HAP-1 (cell line): ENCODE results near the gene PEX11G.

Experiments used
- DNase-seq, 2 experiments: peaks; one replicate each; pipeline ENCODE4 v3.0.0-alpha.2; 2016 to 2020; ENCODE audit warnings: low spot score in 2 of 2
- H3K27me3 ChIP-seq: fragments of 250-450 bp; sonication (Bioruptor Pico); 2 replicates; pipeline ENCODE4 v1.5.1; 2020; ENCODE audit warnings: low read depth, mild to moderate bottlenecking, moderate library complexity
- H3K36me3 ChIP-seq: fragments of 250-450 bp; sonication (Bioruptor Pico); replicated peaks from 2 replicates; pipeline ENCODE4 v1.5.1; 2020; ENCODE audit warnings: mild to moderate bottlenecking
- H3K4me1 ChIP-seq: fragments of 250-450 bp; sonication (Bioruptor Pico); 2 replicates; pipeline ENCODE4 v1.5.1; 2020; ENCODE audit warnings: mild to moderate bottlenecking
- H3K4me3 ChIP-seq: fragments of 250-450 bp; sonication (Bioruptor Pico); 2 replicates; pipeline ENCODE4 v1.5.1; 2020; ENCODE audit warnings: mild to moderate bottlenecking, moderate library complexity
- H3K9me3 ChIP-seq: fragments of 250-450 bp; sonication (Bioruptor Pico); 2 replicates; pipeline ENCODE4 v1.5.1; 2020; ENCODE audit warnings: mild to moderate bottlenecking, moderate library complexity
- in situ Hi-C: fragments of 300-500 bp; cut with MboI; formaldehyde crosslinking; loops from 3 replicates; pipeline ENCODE4 v1.14.3; 2020; ENCODE audit warnings: low sequenced_read_pairs, inconsistent platforms, mixed read lengths

The PEX11G gene

DNA sequence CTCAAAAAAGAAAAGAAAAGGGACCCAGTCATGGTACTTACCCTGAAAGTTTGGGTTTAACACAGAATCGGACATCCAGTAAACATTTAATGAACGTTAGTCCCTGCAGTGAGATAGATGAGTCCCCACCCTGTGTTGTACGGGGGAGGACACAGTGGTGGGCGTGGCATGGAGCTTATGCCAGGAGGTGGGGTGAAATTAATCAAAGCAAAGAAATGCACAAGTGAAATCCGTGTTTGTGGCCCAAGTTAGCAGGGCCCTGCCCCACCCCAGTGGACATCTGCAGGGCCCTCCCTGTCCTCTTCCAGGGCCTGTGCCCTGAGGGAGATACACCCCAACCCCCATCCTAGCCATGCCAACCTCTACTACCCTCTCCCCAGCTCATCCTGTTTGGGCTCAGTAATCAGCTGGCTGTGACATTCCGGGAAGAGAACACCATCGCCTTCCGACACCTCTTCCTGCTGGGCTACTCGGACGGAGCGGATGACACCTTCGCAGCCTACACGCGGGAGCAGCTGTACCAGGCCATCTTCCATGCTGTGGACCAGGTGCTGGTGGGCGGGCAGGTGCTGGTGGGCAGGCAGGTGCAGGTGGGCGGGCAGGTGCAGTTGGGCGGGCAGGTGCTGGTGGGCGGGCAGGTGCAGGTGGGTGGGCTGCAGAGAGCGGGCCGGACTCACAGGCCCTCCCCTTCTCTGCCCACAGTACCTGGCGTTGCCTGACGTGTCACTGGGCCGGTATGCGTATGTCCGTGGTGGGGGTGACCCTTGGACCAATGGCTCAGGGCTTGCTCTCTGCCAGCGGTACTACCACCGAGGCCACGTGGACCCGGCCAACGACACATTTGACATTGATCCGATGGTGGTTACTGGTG lies 37.5 kb upstream of the PEX11G start:
- H3K36me3 ChIP-seq: peaks cover 3% of the 10 kb centered on the region
- in situ Hi-C loops: no loop called here
- DNase-seq: no peak
- H3K4me3 ChIP-seq: no peak overlapping the region
- H3K4me1 ChIP-seq: peaks cover 13% of the 10 kb centered on the region
- H3K27me3 ChIP-seq: no peaks in the 10 kb centered on the region
- no peaks in the 10 kb centered on the region for H3K9me3 ChIP-seq

GRCh38 chr19:7524992-7525739 lies 36.3 kb upstream of the PEX11G start:
- Histone ChIP-seq H3K4me1 (peaks cover 13% of the 10 kb centered on the region), H3K27me3 (no peaks in the 10 kb centered on the region), H3K36me3 (peaks cover 3% of the 10 kb centered on the region), H3K4me3 (no peak overlapping the region), H3K9me3 (no peaks in the 10 kb centered on the region)
- DNase-seq: no peak
- in situ Hi-C loops: no loop called here

GRCh38 chr19:7524523-7524922 lies 35.7 kb upstream of the PEX11G start:
- Histone ChIP-seq H3K9me3 (no peaks in the 10 kb centered on the region), H3K27me3 (no peaks in the 10 kb centered on the region), H3K4me3 (no peak overlapping the region), H3K4me1 (peaks cover 13% of the 10 kb centered on the region), H3K36me3 (no peaks in the 10 kb centered on the region; the same call in none of the 2 replicates)
- no peak for DNase-seq
- in situ Hi-C loops: no loop called here

DNA sequence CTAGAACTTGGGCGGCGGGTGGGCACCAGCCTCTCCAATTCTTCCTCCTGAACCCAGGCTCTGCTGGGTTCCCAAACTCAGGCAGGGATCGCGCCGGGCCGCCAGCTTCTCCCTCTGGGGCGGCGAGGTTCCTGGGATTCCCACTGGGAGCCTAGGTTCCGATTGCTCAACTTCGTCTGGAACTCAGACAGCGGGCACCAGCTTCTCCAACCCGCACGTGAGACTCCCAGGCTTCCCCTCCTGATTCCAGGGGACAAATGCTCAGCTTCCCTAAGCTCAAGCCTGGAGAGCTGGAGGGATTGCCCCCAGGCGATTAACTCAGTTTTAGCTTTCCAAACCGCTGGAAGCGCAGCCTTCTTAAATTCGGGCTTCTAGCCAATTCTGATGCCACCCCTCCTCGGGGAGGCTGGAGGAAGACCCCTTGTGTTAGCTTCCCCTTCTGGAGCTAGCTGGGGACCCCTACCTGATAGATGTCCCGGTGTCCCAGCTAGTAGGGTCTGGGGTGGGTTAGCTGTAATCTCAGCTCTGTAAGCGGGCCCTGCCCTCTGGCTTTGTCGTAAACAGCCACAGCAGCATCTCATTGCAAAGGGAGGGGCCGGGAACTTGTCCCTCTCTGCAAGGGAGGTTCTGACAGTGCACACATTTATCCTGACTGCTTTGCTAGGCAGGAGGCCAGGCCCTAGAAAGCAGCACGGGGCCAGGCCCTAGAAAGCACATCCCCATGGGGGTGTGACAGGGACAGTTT lies 34.3 kb upstream of the PEX11G start:
- no peak for DNase-seq
- H3K27me3 ChIP-seq: no peaks in the 10 kb centered on the region
- in situ Hi-C loops: no loop called here

GRCh38 chr19:7522072-7522922 lies 33.5 kb upstream of the PEX11G start, which contains the start of gene MCOLN1:
Gene MCOLN1 (plus strand): TSS chr19:7522624. CDS start chr19:7522751, 127 bp downstream.
- peak; percentile 95 to 100 for DNase-seq
- Histone ChIP-seq H3K27me3 (no peaks in the 10 kb centered on the region), H3K36me3 (no peaks in the 10 kb centered on the region), H3K4me1 (peaks cover 13% of the 10 kb centered on the region), H3K4me3 (peak within 1 kb of the TSS; percentile 54), H3K9me3 (no peaks in the 10 kb centered on the region)
- in situ Hi-C loops: no loop called here

More for the DNA sequence above, 34.3 kb upstream of the PEX11G start:
- no peaks in the 10 kb centered on the region for H3K9me3 ChIP-seq
- H3K4me1 ChIP-seq: peaks cover 13% of the 10 kb centered on the region
- peak overlapping the region; percentile 54 for H3K4me3 ChIP-seq
- H3K36me3 ChIP-seq: no peaks in the 10 kb centered on the region

DNA sequence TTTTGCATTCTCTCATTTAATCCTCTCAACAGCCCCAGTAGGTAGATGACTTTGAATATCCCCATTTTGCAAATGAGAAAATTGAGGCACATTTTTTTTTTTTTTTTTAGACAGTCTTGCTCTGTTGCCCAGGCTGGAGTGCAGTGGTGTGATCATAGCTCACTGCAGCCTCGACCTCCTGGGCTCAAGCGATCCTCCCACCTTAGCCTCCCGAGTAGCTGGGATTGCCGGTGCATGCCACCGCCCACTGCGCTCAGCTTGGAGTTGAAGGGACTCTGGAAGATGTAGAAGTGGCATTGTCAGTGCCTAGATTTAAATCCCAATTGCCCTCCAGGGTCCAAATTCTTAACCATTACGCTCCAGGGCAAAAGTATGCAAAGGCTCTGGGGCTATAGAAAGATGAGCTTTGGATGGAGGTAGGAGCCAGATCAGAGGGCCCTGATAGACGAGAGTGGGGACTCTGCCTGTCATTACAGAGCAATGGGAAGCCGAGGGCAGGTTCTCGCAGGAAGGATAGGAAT lies 32.8 kb upstream of the PEX11G start:
- H3K4me3 ChIP-seq: peak overlapping the region; percentile 54
- in situ Hi-C loops: no loop called here
- H3K27me3 ChIP-seq: no peaks in the 10 kb centered on the region

GRCh38 chr19:7520131-7521051 lies 31.6 kb upstream of the PEX11G start:
- H3K4me3 ChIP-seq: no peak overlapping the region
- in situ Hi-C loops: no loop called here
- no peaks in the 10 kb centered on the region for H3K9me3 ChIP-seq
- DNase-seq: no peak
- H3K36me3 ChIP-seq: no peaks in the 10 kb centered on the region
- H3K4me1 ChIP-seq: peaks cover 18% of the 10 kb centered on the region
- no peaks in the 10 kb centered on the region for H3K27me3 ChIP-seq

More for the DNA sequence above, 32.8 kb upstream of the PEX11G start:
- DNase-seq: no peak
- Histone ChIP-seq H3K36me3 (no peaks in the 10 kb centered on the region), H3K9me3 (no peaks in the 10 kb centered on the region), H3K4me1 (peaks cover 13% of the 10 kb centered on the region)

GRCh38 chr19:7519361-7520130 lies 30.7 kb upstream of the PEX11G start:
- H3K36me3 ChIP-seq: no peaks in the 10 kb centered on the region
- H3K9me3 ChIP-seq: no peaks in the 10 kb centered on the region
- in situ Hi-C loops: no loop called here
- peaks cover 18% of the 10 kb centered on the region for H3K4me1 ChIP-seq
- H3K27me3 ChIP-seq: no peaks in the 10 kb centered on the region
- DNase-seq: no peak
- no peak overlapping the region for H3K4me3 ChIP-seq

DNA sequence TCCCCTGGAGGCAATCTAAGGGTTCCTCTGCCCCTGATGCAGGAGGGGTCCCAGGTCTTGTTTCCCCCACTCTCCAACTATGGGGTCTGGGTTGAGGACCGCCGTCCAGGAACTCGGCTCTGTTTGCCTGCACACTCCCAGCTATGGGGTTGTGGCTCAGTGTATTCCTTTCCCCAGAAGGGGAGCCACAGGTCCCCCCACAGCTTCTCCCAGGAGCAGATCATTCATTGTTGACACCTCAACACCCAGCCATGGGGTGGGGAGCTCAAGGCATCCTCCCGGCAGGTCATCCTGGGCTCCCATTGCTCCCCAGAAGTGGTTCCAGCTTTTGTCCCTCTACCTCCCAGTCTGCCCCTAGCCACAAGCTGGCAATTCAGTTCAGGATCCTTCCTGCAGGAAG lies 28.0 kb upstream of the PEX11G start:
- no peaks in the 10 kb centered on the region for H3K36me3 ChIP-seq
- H3K9me3 ChIP-seq: no peaks in the 10 kb centered on the region
- in situ Hi-C loops: no loop called here
- no peaks in the 10 kb centered on the region for H3K27me3 ChIP-seq
- peak overlapping the region; percentile 50 for H3K4me3 ChIP-seq
- DNase-seq: no peak
- peaks cover 8% of the 10 kb centered on the region for H3K4me1 ChIP-seq

- in situ Hi-C loops: no loop called here
- Histone ChIP-seq H3K4me3 (peak overlapping the region; percentile 50), H3K9me3 (no peaks in the 10 kb centered on the region), H3K27me3 (no peaks in the 10 kb centered on the region), H3K36me3 (no peaks in the 10 kb centered on the region), H3K4me1 (peaks cover 4% of the 10 kb centered on the region)
- DNase-seq: no peak
These were observed 27.5 kb upstream of the PEX11G start for GRCh38 chr19:7516333-7516732.

GRCh38 chr19:7515645-7516151 lies 26.9 kb upstream of the PEX11G start, which contains the start of gene ZNF358:
Gene ZNF358 (plus strand): TSS chr19:7516103. CDS start chr19:7519243, 3,140 bp downstream.
- Histone ChIP-seq H3K4me1 (peaks cover 4% of the 10 kb centered on the region), H3K9me3 (no peaks in the 10 kb centered on the region), H3K36me3 (no peaks in the 10 kb centered on the region), H3K4me3 (peak within 1 kb of the TSS; percentile 50), H3K27me3 (no peaks in the 10 kb centered on the region)
- in situ Hi-C loops: no loop called here
- peak; percentile 78 to 92 for DNase-seq
